Measurements from ENCODE around the gene MGRN1. TPM values are rescaled to one million over a fixed set of nuclear protein-coding genes. Genes with fewer than 3 reads are reported as not detected.

MGRN1 gene
- polyA plus RNA-seq, 1 donor = 35.5 TPM

DNA sequence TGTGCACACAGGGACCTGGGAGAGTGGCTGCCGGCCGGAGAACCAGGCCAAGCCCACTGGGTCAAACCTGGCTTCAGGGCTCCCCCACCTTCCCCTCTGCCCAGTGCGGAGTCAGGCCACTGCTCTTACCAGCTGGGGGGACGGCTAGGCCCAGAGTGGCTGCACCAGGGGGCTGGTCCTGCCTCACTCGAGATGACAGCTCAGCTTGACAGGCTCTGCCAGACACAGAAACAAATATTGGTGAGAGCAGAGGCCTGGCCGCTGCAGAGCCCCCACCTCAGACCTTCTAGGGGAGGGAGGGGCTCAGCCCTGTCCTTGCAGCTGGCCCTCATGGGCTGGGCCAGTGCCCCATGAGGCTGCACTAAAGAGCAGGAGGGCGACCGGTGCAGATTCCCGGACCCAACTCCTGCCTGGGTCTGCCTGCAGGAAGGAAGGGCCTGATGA lies 73.2 kb downstream of the MGRN1 start:
- DNase-seq (ENCODE audit: low read depth) = no peak

DNA sequence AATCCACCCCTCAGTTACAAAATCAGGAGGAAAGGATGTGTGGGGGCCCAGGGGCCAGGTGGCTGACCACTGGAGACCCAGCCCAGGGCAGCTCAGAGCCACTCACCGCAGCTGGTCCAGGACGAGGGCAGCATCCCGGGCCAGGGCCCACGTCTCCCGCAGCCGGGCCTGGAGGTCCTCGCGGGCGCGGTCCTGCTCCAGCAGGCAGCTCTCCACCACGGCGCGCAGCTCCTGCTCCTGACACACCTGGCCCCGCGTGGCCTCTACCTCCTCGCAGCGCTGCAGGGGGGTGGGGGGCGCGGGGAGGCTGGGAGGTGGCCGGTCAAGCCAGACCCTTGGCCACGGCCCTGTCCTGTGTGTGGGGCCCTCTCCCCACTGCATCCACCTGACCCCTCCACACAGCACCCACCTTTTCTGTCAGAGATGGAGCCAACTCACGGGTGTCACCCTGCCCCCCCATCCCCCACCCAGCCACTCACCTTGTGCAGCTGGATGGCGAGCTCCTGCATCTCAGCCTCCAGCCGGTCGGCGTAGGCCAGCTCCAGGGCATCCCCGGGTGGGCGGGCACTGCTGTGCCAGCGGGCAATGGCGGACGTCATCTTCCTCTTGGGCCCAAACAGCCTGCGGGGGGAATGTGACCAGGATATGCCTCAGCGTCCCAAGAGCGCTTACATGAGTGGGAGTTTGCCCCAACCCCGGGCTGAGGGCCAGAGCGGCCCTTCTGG lies 73.9 kb downstream of the MGRN1 start:
- DNase-seq (ENCODE audit: low read depth) = no peak

GRCh38 chr16:4699046-4699556 lies 74.5 kb downstream of the MGRN1 start:
- no peak for DNase-seq (ENCODE audit: low read depth)

DNA sequence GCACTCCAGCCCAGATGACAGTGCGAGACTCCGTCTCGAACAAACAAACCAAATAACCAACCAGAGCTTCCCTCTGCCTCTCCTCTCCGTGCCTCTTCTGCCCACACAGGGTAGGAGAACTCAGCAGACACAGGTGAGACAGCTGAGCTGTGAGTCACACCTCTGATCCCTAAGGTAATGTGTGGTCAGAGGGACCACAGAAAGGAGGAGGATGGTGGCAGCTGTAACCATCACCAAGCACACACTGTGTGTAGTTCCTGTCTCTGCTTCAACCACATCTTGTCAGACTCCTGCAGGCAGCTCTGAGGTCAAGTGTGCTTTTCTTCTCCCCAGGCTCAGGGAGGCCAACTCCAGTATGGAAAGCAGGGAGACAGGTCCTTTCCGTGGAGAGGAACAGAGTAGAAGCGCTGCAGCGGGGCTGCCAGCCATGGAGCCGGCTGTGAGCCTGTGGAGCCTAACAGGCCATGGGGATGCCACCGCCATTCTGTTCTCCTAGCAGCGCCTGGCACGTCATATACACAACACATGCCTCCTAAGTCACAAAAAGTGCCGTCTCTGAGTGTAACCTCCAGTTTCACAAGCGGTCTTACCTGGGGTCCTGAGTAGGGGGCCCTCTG lies 75.9 kb downstream of the MGRN1 start:
- DNase-seq (ENCODE audit: low read depth) = no peak

DNA sequence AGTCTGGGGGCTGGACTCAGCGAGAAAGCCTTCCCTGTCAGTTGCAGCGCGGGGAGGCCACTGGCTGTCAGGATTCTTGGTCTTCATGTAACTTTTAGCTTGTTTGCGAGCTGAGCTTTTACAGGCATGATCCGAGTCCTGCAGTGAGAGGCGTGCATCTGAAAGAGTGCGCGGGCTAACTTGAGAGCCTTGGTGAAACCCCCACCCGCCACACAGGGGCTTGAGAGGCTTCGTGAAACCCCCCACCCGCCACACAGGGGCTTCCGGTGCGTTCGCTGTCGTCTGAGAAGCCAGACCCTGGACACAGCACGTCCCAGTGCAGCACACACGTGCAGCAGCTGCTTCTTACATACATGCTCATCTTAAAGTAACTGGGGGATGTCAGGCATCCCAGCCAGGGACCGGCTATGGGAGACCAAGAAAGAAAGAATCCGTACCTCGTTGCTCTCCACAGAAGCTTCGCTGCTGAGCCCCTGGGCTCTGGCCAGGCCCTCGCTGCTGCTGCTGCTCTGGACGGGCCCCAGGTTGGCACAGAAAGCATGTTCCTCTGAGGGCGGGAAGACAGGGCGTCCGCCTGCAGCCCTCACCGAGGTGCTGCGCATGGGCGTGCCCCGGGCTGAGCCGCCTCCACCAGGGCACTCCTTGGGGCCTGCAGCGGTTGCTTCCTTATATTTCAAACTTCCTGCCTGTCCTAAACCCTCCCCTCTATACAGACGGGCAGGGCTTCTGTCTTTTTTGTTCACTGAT lies 76.5 kb downstream of the MGRN1 start:
- DNase-seq (ENCODE audit: low read depth) = no peak

- no peak for DNase-seq (ENCODE audit: low read depth)
Measured at GRCh38 chr16:4701791-4702465, 77.3 kb downstream of the MGRN1 start.

DNA sequence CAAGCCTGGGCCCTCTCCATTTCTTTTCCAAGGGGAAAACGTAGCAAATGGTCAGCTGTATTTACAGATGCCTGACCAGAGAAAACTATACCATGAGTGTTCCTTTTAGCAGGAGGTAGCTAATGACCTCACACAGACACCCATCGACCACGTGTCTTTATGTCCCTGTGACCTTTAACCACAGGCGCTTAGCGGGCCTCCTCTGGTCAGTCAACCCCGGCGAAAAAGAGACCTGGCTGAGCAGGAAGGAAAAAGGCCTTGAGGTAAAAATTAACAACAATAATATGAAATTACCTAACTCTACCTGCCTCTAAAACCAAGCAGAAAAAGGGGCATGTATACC lies 77.8 kb downstream of the MGRN1 start:
- DNase-seq (ENCODE audit: low read depth) = no peak

DNA sequence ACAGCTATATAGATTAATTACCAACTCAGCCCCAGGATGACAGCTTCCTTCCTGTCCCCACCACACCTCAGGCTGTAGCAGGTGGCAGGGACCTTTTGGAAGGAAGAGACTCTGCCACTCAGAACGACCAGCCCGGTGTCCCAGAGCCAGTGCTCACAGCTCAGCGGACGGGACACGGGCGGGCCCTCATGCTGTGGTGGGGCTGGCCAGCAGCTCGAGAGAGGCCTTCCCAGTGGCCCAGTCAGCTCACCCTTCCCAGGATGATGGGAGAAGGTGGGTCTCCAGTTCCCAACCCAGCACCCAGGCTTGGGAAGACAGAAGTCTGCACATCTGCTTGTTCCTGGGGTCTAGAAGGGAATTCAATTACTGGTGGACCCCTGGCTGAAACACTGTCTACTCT lies 79.3 kb downstream of the MGRN1 start:
- no peak for DNase-seq (ENCODE audit: low read depth)

DNA sequence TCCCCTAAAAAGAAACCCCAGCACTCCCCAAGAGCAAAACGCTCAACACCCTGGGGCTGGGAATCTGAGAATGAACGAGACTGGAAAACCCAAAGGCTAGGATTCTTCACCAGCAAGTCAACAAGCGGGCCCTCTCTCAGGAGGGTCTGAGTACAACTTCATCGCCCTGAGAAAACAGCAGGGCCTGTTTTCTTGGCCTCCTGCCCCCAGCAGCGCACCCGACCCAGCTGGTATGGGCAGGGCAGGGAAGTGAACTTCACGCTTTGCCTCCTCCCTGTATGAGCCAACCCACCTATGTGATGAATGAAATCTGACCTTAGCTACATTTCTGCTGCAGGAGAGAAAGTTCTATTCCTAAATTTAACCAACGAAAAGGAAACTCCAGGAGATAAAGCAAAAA lies 79.9 kb downstream of the MGRN1 start:
- DNase-seq (ENCODE audit: low read depth) = no peak

GRCh38 chr16:4704913-4705312 lies 80.3 kb downstream of the MGRN1 start:
- DNase-seq (ENCODE audit: low read depth) = no peak

DNA sequence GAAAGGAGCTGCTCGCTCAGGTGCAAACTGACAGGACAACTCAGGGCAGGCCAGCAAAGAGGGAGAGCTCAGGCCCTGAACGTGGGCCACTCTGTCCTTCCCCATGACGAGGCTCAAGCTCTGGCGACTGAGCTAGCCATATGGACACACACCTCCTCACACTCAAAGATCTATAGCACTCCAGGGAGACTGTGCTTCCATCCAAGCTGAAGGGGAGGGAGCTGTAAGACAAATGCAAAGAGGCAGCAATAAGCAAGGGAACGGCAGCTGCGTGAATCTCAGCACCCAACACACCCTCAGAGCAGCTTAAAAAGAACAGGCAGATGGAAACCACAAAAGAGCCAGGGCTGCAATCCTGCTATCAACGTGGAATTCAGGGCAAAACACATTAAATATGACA lies 82.2 kb downstream of the MGRN1 start:
- no peak for DNase-seq (ENCODE audit: low read depth)

- DNase-seq (ENCODE audit: low read depth) = no peak
Measured at GRCh38 chr16:4709481-4709880, 84.9 kb downstream of the MGRN1 start.

DNA sequence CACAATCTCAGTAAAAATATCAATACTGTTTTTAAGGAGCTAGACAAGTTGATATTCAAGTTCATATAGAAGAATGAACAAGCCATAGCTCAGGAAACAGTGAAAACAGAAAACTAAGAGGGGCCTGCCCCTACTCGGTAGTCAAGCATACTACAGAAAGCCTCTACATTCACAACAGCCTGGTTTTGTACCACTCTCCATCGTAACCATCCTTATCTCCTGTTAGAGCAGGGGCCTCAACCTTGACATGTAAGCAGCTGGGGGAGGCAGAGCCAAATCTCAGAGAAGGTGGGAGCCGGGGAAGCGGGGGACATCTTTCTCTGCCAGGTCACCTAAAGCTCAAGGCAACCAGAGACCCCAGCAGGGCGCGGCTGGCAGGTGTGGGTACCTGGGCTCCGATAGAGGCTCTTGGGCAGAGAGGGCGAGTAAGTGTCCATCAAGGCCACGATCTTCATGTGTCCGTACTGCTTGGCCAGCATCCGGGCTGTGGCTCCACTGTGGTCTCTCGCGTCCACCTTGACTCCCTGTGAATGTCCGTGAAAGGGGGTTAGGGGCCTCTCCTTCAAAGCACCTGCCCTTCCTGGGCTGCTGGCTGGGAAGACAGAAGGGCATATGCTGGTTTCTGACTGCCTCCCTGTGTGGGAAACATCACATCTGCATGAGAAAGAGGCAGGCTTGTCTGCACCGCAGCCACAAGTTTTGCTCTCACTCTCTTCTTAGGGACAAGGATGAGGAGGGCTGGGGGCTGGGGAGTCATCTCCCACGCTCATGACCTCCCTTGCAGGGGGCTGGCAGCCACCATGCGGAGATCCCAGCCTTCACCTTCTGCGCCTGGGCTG lies 89.3 kb downstream of the MGRN1 start:
- DNase-seq (ENCODE audit: low read depth) = no peak

DNA sequence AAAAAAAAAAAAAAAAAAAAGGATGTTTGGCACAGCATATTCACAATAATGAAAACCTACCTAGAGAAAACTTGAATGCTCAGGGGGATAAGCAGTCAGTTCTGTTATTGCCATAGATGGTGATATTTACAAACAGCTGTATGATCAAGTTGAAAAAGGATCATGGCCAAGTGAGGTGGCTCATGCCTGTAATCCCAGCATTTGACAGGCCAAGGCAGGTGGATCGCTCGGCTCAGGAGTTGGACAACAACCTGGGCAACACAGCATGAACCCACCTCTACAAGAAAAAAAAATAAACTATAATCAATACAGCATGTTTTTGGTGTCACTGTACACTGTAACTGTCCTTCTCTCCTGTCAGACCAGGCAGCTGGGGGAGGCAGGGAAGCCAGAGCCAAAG lies 90.4 kb downstream of the MGRN1 start:
- no peak for DNase-seq (ENCODE audit: low read depth)

DNA sequence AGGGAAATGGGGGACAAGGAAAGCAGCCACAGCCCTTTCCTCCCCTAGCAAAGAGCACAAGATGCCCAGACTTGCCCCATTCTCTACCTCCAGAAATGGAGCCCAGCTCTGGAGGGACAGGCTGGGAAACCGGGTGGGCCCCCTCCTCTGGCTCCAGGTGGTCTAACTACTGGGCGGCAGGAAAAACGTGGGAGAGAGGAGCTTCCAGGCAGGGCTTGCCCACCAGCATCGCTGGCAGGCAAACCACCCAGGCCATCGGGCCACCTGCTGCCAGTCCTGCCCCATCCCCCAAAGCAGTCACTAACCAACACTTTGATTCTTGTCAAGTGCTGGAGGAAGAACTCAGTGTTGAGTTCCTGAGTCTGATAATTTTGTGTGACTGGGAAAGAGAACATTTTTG lies 93.8 kb downstream of the MGRN1 start:
- no peak for DNase-seq (ENCODE audit: low read depth)

DNA sequence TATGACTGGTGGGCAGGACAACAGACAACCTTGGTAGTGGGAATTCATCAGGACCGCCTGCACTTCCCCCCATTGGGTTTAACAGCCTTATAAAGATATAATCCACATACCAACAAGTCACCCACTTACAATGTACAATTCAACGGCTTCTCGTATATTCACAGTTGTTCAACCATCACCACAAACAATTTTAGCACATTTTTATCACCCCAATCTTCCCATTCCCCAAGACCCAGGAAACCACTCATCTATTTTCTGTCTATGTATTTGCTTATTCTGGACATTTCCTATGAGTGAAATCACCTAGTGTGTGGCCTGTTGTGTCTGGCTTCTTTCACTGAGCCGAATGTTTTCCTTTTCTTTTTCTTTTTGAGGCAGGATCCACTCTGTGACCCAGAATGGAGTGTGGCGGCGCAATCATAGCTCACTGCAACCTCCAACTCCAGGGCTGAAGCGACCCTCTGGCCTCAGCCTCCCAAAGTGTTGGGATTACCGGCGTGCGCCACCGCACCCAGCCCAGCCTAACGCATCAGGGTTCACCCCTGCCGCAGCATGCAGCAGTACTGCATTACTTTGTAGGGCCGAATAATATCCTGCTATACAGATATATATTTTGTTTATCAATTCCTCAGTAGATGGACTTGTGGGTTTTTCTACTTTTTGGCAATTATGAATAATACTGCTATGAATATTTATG lies 98.6 kb downstream of the MGRN1 start:
- no peak for DNase-seq (ENCODE audit: low read depth)

GRCh38 chr16:4724661-4725270 lies 100.1 kb downstream of the MGRN1 start:
- DNase-seq (ENCODE audit: low read depth) = no peak

DNA sequence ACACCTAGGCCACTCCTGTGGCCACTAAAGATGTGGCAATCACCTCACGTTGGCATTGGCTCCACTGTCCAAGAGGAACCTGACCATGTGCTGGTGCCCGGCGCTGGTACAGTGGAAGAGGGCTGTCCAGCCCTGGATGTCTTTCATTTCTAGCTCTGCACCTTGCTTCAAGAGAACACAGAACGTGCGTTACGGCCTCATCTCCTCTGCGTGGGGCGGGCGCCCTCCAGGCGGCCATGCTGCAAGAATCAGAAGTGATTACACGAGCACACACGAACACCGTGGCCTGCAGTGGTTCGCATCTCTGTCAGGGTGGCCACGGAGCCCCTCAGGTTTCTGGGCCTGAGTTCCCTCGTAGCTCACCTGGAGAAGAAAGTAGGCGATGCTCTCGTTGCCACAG lies 102.0 kb downstream of the MGRN1 start:
- DNase-seq (ENCODE audit: low read depth) = no peak

DNA sequence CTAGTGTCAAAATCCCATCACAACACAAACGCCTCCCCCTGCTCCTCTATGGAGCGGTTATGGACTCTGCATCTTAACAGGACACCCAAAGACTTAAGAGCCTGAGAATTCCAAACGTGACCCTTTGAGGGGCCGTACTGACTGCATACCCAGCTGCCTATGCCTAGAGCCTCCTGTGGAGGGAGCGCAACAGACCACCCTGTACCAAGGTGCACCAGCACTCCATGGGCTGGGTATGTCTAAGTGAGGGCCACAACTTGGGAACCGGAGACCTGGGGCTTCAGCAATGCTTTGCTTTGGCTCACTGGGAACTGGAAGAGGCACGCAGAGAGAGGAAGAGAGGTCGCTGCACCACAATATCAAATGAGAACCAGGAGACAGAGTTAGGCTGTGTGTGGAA lies 104.0 kb downstream of the MGRN1 start:
- no peak for DNase-seq (ENCODE audit: low read depth)

- DNase-seq (ENCODE audit: low read depth) = no peak
Measured at GRCh38 chr16:4729876-4730275, 105.2 kb downstream of the MGRN1 start.
